MG63 (cell line): ENCODE results near the gene AUNIP. TPM values are rescaled to one million over a fixed set of nuclear protein-coding genes. Genes with fewer than 3 reads are reported as not detected.

Experiments
- DNase-seq: peaks from one replicate; pipeline ENCODE4 v3.0.0-alpha.2; 2020
- H3K27me3 ChIP-seq: fragments of 250-450 bp; sonication (Bioruptor Pico); 2 replicates; pipeline ENCODE4 v1.5.1; 2020; ENCODE audit warnings: mild to moderate bottlenecking, moderate library complexity
- H3K36me3 ChIP-seq: fragments of 250-450 bp; sonication (Bioruptor Pico); 2 replicates; pipeline ENCODE4 v1.5.1; 2020; ENCODE audit warnings: mild to moderate bottlenecking, moderate library complexity
- H3K4me3 ChIP-seq: fragments of 250-450 bp; sonication (Bioruptor Pico); 2 replicates; pipeline ENCODE4 v1.5.1; 2020; ENCODE audit warnings: mild to moderate bottlenecking, moderate library complexity
- H3K9me3 ChIP-seq: fragments of 250-450 bp; sonication (Bioruptor Pico); 2 replicates; pipeline ENCODE4 v1.5.1; 2020; ENCODE audit warnings: mild to moderate bottlenecking, moderate library complexity
- total RNA-seq: library from RNA; depleted of rRNA; stranded (reverse); fragments of >200 nt; shearing (Covaris generic); gene quantifications from 2 replicates; pipeline ENCODE4 v1.2.3, GENCODE V29; 2014; ENCODE audit warnings: low replicate concordance

Gene AUNIP
- total RNA-seq, 1 experiment from 2014 or later, result 20.6 TPM

- H3K27me3 ChIP-seq, result no peaks in the 10 kb centered on the region
- DNase-seq, result no peak
- no peak overlapping the region for H3K4me3 ChIP-seq
- peaks cover 45% of the 10 kb centered on the region for H3K36me3 ChIP-seq
- no peaks in the 10 kb centered on the region for H3K9me3 ChIP-seq
Measured at GRCh38 chr1:25825605-25826004, 33.7 kb downstream of the AUNIP start.

GRCh38 chr1:25821630-25822091 lies 37.6 kb downstream of the AUNIP start:
- H3K9me3 ChIP-seq, result no peaks in the 10 kb centered on the region
- H3K27me3 ChIP-seq, result no peaks in the 10 kb centered on the region
- peak; percentile 82 for DNase-seq
- peaks cover 13% of the 10 kb centered on the region for H3K36me3 ChIP-seq
- peak overlapping the region; percentile 97; the same call in 1 of the 2 replicates for H3K4me3 ChIP-seq

GRCh38 chr1:25821112-25821476 lies 38.2 kb downstream of the AUNIP start:
- Histone ChIP-seq H3K36me3 (peaks cover 12% of the 10 kb centered on the region), H3K9me3 (no peaks in the 10 kb centered on the region), H3K4me3 (peak overlapping the region; percentile 97), H3K27me3 (no peaks in the 10 kb centered on the region)
- DNase-seq, result no peak

GRCh38 chr1:25820247-25821111 lies 38.8 kb downstream of the AUNIP start:
- Histone ChIP-seq H3K4me3 (peak overlapping the region; percentile 97), H3K9me3 (no peaks in the 10 kb centered on the region), H3K36me3 (peaks cover 9% of the 10 kb centered on the region; the same call in 1 of the 2 replicates), H3K27me3 (no peaks in the 10 kb centered on the region)
- DNase-seq, result peak; percentile 60

GRCh38 chr1:25819491-25820246 lies 39.6 kb downstream of the AUNIP start, which contains the start of gene MTFR1L:
Gene MTFR1L, plus strand, starts transcription at chr1:25819954. Its CDS starts 3,151 bp downstream, at chr1:25823105.
- DNase-seq, result peak; percentile 85
- H3K27me3 ChIP-seq, result no peaks in the 10 kb centered on the region
- H3K9me3 ChIP-seq, result no peaks in the 10 kb centered on the region
- peak within 1 kb of the TSS; percentile 97 for H3K4me3 ChIP-seq
- peaks cover 9% of the 10 kb centered on the region; the same call in 1 of the 2 replicates for H3K36me3 ChIP-seq

GRCh38 chr1:25818569-25818968 lies 40.7 kb downstream of the AUNIP start:
- Histone ChIP-seq H3K4me3 (peak overlapping the region; percentile 97), H3K36me3 (peaks cover 4% of the 10 kb centered on the region; the same call in 1 of the 2 replicates), H3K27me3 (no peaks in the 10 kb centered on the region), H3K9me3 (no peaks in the 10 kb centered on the region)
- DNase-seq, result no peak

GRCh38 chr1:25817840-25818501 lies 41.3 kb downstream of the AUNIP start:
- no peak for DNase-seq
- Histone ChIP-seq H3K4me3 (no peak overlapping the region), H3K9me3 (no peaks in the 10 kb centered on the region), H3K36me3 (no peaks in the 10 kb centered on the region), H3K27me3 (no peaks in the 10 kb centered on the region)

GRCh38 chr1:25816112-25816718 lies 43.0 kb downstream of the AUNIP start:
- Histone ChIP-seq H3K4me3 (no peak overlapping the region), H3K36me3 (peaks cover 6% of the 10 kb centered on the region), H3K27me3 (no peaks in the 10 kb centered on the region), H3K9me3 (no peaks in the 10 kb centered on the region)
- no peak for DNase-seq

- Histone ChIP-seq H3K9me3 (no peaks in the 10 kb centered on the region), H3K27me3 (no peaks in the 10 kb centered on the region), H3K36me3 (peaks cover 14% of the 10 kb centered on the region), H3K4me3 (no peak overlapping the region)
- no peak for DNase-seq
Measured at GRCh38 chr1:25815208-25816111, 43.8 kb downstream of the AUNIP start.

GRCh38 chr1:25814549-25815087 lies 44.6 kb downstream of the AUNIP start:
- peaks cover 15% of the 10 kb centered on the region for H3K36me3 ChIP-seq
- no peak overlapping the region for H3K4me3 ChIP-seq
- DNase-seq, result no peak
- no peaks in the 10 kb centered on the region for H3K27me3 ChIP-seq
- no peaks in the 10 kb centered on the region for H3K9me3 ChIP-seq

GRCh38 chr1:25813734-25814471 lies 45.4 kb downstream of the AUNIP start:
- no peaks in the 10 kb centered on the region for H3K27me3 ChIP-seq
- peaks cover 15% of the 10 kb centered on the region for H3K36me3 ChIP-seq
- no peak overlapping the region for H3K4me3 ChIP-seq
- DNase-seq, result no peak
- H3K9me3 ChIP-seq, result no peaks in the 10 kb centered on the region

GRCh38 chr1:25813071-25813733 lies 46.1 kb downstream of the AUNIP start:
- no peaks in the 10 kb centered on the region for H3K27me3 ChIP-seq
- peaks cover 17% of the 10 kb centered on the region for H3K36me3 ChIP-seq

GRCh38 chr1:25811384-25812082 lies 47.7 kb downstream of the AUNIP start:
- no peak overlapping the region for H3K4me3 ChIP-seq
- H3K27me3 ChIP-seq, result no peaks in the 10 kb centered on the region
- H3K36me3 ChIP-seq, result peaks cover 20% of the 10 kb centered on the region
- no peaks in the 10 kb centered on the region for H3K9me3 ChIP-seq
- no peak for DNase-seq

More at GRCh38 chr1:25813071-25813733, 46.1 kb downstream of the AUNIP start:
- Histone ChIP-seq H3K4me3 (no peak overlapping the region), H3K9me3 (no peaks in the 10 kb centered on the region)
- DNase-seq, result no peak
